ENCODE measurements around the gene MAPK4.

- TF ChIP-seq CTCF (conservative IDR thresholded peaks at IDR 0.05) (no peak), ZFX (IDR thresholded peaks at IDR 0.05) (no peak)
These were observed 106.6 kb downstream of the MAPK4 start for GRCh38 chr18:50666536-50666935.

Measured in C4-2B (cell line).